WTC11 (cell line): ENCODE results near the gene FAM118B. TPM values are rescaled to one million over a fixed set of nuclear protein-coding genes. Genes with fewer than 3 reads are reported as not detected.

Source experiments
- ARID4B ChIP-seq: sonication (generic); formaldehyde crosslinking; IDR thresholded peaks from 2 replicates; pipeline ENCODE4 v1.8.0; 2023; ENCODE audit warnings: missing genetic modification reagents, mild to moderate bottlenecking, borderline replicate concordance
- ATF1 ChIP-seq: sonication (generic); formaldehyde crosslinking; IDR thresholded peaks from 2 replicates; pipeline ENCODE4 v1.8.1; 2023; ENCODE audit warnings: mild to moderate bottlenecking, moderate library complexity, missing genetic modification reagents
- CDX4 ChIP-seq: fragments of 250-450 bp; sonication (Bioruptor Pico); IDR thresholded peaks from 2 replicates; pipeline ENCODE4 v1.9.0; 2021; ENCODE audit warnings: moderate library complexity, mild to moderate bottlenecking, inconsistent platforms, borderline replicate concordance
- CREM ChIP-seq: sonication (generic); formaldehyde crosslinking; IDR thresholded peaks from 2 replicates; pipeline ENCODE4 v1.8.1; 2022; ENCODE audit warnings: mild to moderate bottlenecking, missing genetic modification reagents, moderate library complexity
- E2F1 ChIP-seq: sonication (generic); formaldehyde crosslinking; IDR thresholded peaks from 2 replicates; pipeline ENCODE4 v1.8.0; 2022; ENCODE audit warnings: mild to moderate bottlenecking, missing genetic modification reagents
- ETV6 ChIP-seq: sonication (generic); formaldehyde crosslinking; IDR thresholded peaks from 2 replicates; pipeline ENCODE4 v1.8.1; 2022; ENCODE audit warnings: mild to moderate bottlenecking, missing genetic modification reagents
- HMGXB4 ChIP-seq: sonication (generic); formaldehyde crosslinking; IDR thresholded peaks from 2 replicates; pipeline ENCODE4 v1.8.1; 2023; ENCODE audit warnings: mild to moderate bottlenecking, moderate library complexity, missing genetic modification reagents
- IRF2 ChIP-seq: sonication (generic); formaldehyde crosslinking; IDR thresholded peaks from 2 replicates; pipeline ENCODE4 v1.8.0; 2022; ENCODE audit warnings: low read depth, missing genetic modification reagents, borderline replicate concordance
- SMAD3 ChIP-seq: sonication (generic); formaldehyde crosslinking; IDR thresholded peaks from 2 replicates; pipeline ENCODE4 v1.8.0; 2022; ENCODE audit warnings: missing genetic modification reagents, mild to moderate bottlenecking, borderline replicate concordance
- TCF7 ChIP-seq: sonication (generic); formaldehyde crosslinking; IDR thresholded peaks from 2 replicates; pipeline ENCODE4 v1.8.0; 2022; ENCODE audit warnings: mild to moderate bottlenecking, low read depth, missing genetic modification reagents, moderate library complexity
- ZNF138 ChIP-seq: sonication (generic); formaldehyde crosslinking; conservative IDR thresholded peaks from 2 replicates; pipeline ENCODE4 v1.8.1; 2022; ENCODE audit warnings: mild to moderate bottlenecking, moderate library complexity, missing genetic modification reagents
- ZNF232 ChIP-seq: sonication (generic); formaldehyde crosslinking; IDR thresholded peaks from 2 replicates; pipeline ENCODE4 v1.8.0; 2022; ENCODE audit warnings: mild to moderate bottlenecking, missing genetic modification reagents
- ZNF416 ChIP-seq: fragments of 250-450 bp; sonication (Bioruptor Pico); IDR thresholded peaks from 2 replicates; pipeline ENCODE4 v1.9.0; 2021; ENCODE audit warnings: mild to moderate bottlenecking, inconsistent platforms
- ZNF532 ChIP-seq: fragments of 250-450 bp; sonication (Bioruptor Pico); IDR thresholded peaks from 2 replicates; pipeline ENCODE4 v1.9.0; 2021; ENCODE audit warnings: mild to moderate bottlenecking, borderline replicate concordance
- ZNF671 ChIP-seq: fragments of 250-450 bp; sonication (Bioruptor Pico); IDR thresholded peaks from 2 replicates; pipeline ENCODE4 v1.8.0; 2021; ENCODE audit warnings: mild to moderate bottlenecking
- total RNA-seq: library from RNA; stranded (reverse); gene quantifications from 3 replicates; pipeline ENCODE4 v1.2.3, GENCODE V29; 2021

Gene FAM118B
- total RNA-seq, 1 experiment from 2014 or later = 35.3 TPM

- TF ChIP-seq TCF7 (no peak), ZNF232 (CRISPR knock-in tag) (peak; percentile 50; the same call in 1 of the 2 replicates), HMGXB4 (peak; percentile 97), ARID4B (CRISPR knock-in tag) (peak; percentile 94), ATF1 (CRISPR knock-in tag) (peak; percentile 93; the same call in 1 of the 2 replicates), SMAD3 (CRISPR knock-in tag) (peak; percentile 78), IRF2 (CRISPR knock-in tag) (no peak), CDX4 (CRISPR knock-in tag) (no peak), ZNF416 (CRISPR knock-in tag) (0 out of 2 replicates have a peak, but pooled peaks have one; percentile 14), E2F1 (CRISPR knock-in tag) (peak; percentile 43; the same call in 1 of the 2 replicates), ZNF532 (CRISPR knock-in tag) (no peak; the same call in 1 of the 2 replicates), ZNF138 (CRISPR knock-in tag) (peak; percentile 93), CREM (CRISPR knock-in tag) (peak; percentile 81), ETV6 (peak; percentile 96), ZNF671 (CRISPR knock-in tag) (no peak)
These were observed 92.3 kb downstream of the FAM118B start, which contains the start of gene DCPS (continued) for GRCh38 chr11:126303623-126304456.
